NCI-H1694 treated with DMSO at 0.1 percent for 48 hours (cell line): ENCODE measurements around the gene MYEF2.

Source experiments
- DNase-seq: peaks from one replicate; lab custom pipeline; 2025; lab: John Stamatoyannopoulos, UW

The MYEF2 gene

GRCh38 chr15:48144889-48145288 lies 33.2 kb downstream of the MYEF2 start:
- DNase-seq, result no peak

- no peak for DNase-seq
These were observed 34.2 kb downstream of the MYEF2 start for GRCh38 chr15:48143856-48144255.

- DNase-seq, result no peak
These were observed 45.2 kb downstream of the MYEF2 start for GRCh38 chr15:48132874-48133273.

- no peak for DNase-seq
These were observed 46.8 kb downstream of the MYEF2 start for GRCh38 chr15:48131324-48131723.

- DNase-seq, result no peak
These were observed 51.3 kb downstream of the MYEF2 start for GRCh38 chr15:48126667-48127355.

GRCh38 chr15:48121849-48122248 lies 56.2 kb downstream of the MYEF2 start:
- no peak for DNase-seq

GRCh38 chr15:48120745-48121144 lies 57.4 kb downstream of the MYEF2 start, which contains the start of gene SLC24A5:
Gene SLC24A5 (plus strand): TSS chr15:48120990. CDS start chr15:48121045, 55 bp downstream.
- DNase-seq, result no peak

- no peak for DNase-seq
These were observed 58.8 kb downstream of the MYEF2 start for GRCh38 chr15:48119277-48119676.

GRCh38 chr15:48112242-48112641 lies 65.9 kb downstream of the MYEF2 start:
- peak; percentile 75 for DNase-seq

- DNase-seq, result no peak
These were observed 68.1 kb downstream of the MYEF2 start for GRCh38 chr15:48109856-48110531.

GRCh38 chr15:48109212-48109611 lies 68.9 kb downstream of the MYEF2 start:
- DNase-seq, result no peak

GRCh38 chr15:48105936-48106335 lies 72.2 kb downstream of the MYEF2 start:
- DNase-seq, result no peak

- no peak for DNase-seq
These were observed 74.4 kb downstream of the MYEF2 start for GRCh38 chr15:48103647-48104046.

- DNase-seq, result no peak
These were observed 75.9 kb downstream of the MYEF2 start for GRCh38 chr15:48102167-48102566.

- no peak for DNase-seq
These were observed 76.6 kb downstream of the MYEF2 start for GRCh38 chr15:48101376-48101961.

GRCh38 chr15:48097264-48097663 lies 80.8 kb downstream of the MYEF2 start:
- DNase-seq, result no peak

GRCh38 chr15:48096813-48097212 lies 81.3 kb downstream of the MYEF2 start:
- no peak for DNase-seq

- DNase-seq, result no peak
These were observed 81.7 kb downstream of the MYEF2 start for GRCh38 chr15:48096355-48096786.

- DNase-seq, result no peak
These were observed 86.6 kb downstream of the MYEF2 start for GRCh38 chr15:48091522-48091921.

- DNase-seq, result no peak
These were observed 87.4 kb downstream of the MYEF2 start for GRCh38 chr15:48090666-48091065.

- DNase-seq, result no peak
These were observed 88.0 kb downstream of the MYEF2 start for GRCh38 chr15:48090115-48090514.

GRCh38 chr15:48089702-48090101 lies 88.4 kb downstream of the MYEF2 start:
- no peak for DNase-seq

- no peak for DNase-seq
These were observed 90.3 kb downstream of the MYEF2 start for GRCh38 chr15:48087844-48088243.
